Mesenchymal stem cell (in vitro differentiated cells and primary cell): Measurements from ENCODE around the gene PCDH1.

Experiments used
- DNase-seq: peaks from one replicate; pipeline ENCODE4 v3.0.0-alpha.2; 2013
- H2AFZ ChIP-seq: one replicate; pipeline ENCODE4 v1.6.1; 2013; ENCODE audit warnings: low read depth, mild to moderate bottlenecking, control low read depth, inconsistent platforms, low read length, moderate library complexity
- H2AK5ac ChIP-seq: 2 replicates; pipeline ENCODE4 v1.6.1; 2013; ENCODE audit warnings: low read length, moderate library complexity, mild to moderate bottlenecking, inconsistent platforms; ENCODE audit not compliant: severe bottlenecking
- H2BK120ac ChIP-seq: one replicate; pipeline ENCODE4 v1.6.1; 2013; ENCODE audit warnings: low read depth, mild to moderate bottlenecking, inconsistent platforms, low read length, moderate library complexity
- H2BK12ac ChIP-seq, 2 experiments: one replicate each; pipeline ENCODE4 v1.6.1; 2013; ENCODE audit warnings: inconsistent platforms in 2 of 2, low read length in 2 of 2, mild to moderate bottlenecking in 2 of 2, moderate library complexity in 2 of 2, control low read depth in 1 of 2
- H2BK15ac ChIP-seq: one replicate; pipeline ENCODE4 v1.6.1; 2013; ENCODE audit warnings: mild to moderate bottlenecking, low read depth, inconsistent platforms; ENCODE audit not compliant: poor library complexity, severe bottlenecking
- H2BK5ac ChIP-seq: 2 replicates; pipeline ENCODE4 v1.6.1; 2013; ENCODE audit warnings: low read depth, mild to moderate bottlenecking, low read length, control low read depth, inconsistent platforms; ENCODE audit not compliant: poor library complexity, severe bottlenecking
- H3K14ac ChIP-seq, 2 experiments: one replicate each; pipeline ENCODE4 v1.6.1; 2013; ENCODE audit warnings: inconsistent platforms in 2 of 2, low read length in 2 of 2, control low read depth in 1 of 2, mild to moderate bottlenecking in 1 of 2, moderate library complexity in 1 of 2
- H3K18ac ChIP-seq, 2 experiments: one replicate each; pipeline ENCODE4 v1.6.1; 2013; ENCODE audit warnings: inconsistent platforms in 2 of 2, low read length in 2 of 2, control low read depth in 1 of 2, low read depth in 1 of 2, mild to moderate bottlenecking in 1 of 2
- H3K23ac ChIP-seq, 2 experiments: one replicate each; pipeline ENCODE4 v1.6.1; 2013; ENCODE audit warnings: inconsistent platforms in 2 of 2, low read length in 2 of 2, mild to moderate bottlenecking in 2 of 2, moderate library complexity in 2 of 2, control low read depth in 1 of 2
- H3K27ac ChIP-seq: 2 replicates; pipeline ENCODE4 v1.5.1; 2013; ENCODE audit warnings: mild to moderate bottlenecking, moderate library complexity, low read length, control low read depth, inconsistent platforms; ENCODE audit not compliant: poor library complexity, severe bottlenecking
- H3K27me3 ChIP-seq, 2 experiments: 2 replicates each; pipeline versions ENCODE4 v1.6.1 to v1.7.0; 2013; ENCODE audit warnings: low read length in 2 of 2, mild to moderate bottlenecking in 2 of 2, moderate library complexity in 2 of 2, control low read depth in 1 of 2, inconsistent platforms in 1 of 2; ENCODE audit not compliant: control insufficient read depth in 1 of 2, insufficient read depth in 1 of 2
- H3K36me3 ChIP-seq, 2 experiments: 2 replicates each; pipeline versions ENCODE4 v1.6.1 to v1.7.0; 2013; ENCODE audit warnings: low read length in 2 of 2, control low read depth in 1 of 2, inconsistent platforms in 1 of 2, low read depth in 1 of 2, mild to moderate bottlenecking in 1 of 2; ENCODE audit not compliant: insufficient read depth in 2 of 2, control insufficient read depth in 1 of 2
- H3K4ac ChIP-seq, 2 experiments: one replicate each; pipeline ENCODE4 v1.6.1; 2013; ENCODE audit warnings: inconsistent platforms in 2 of 2, low read length in 2 of 2, mild to moderate bottlenecking in 2 of 2, moderate library complexity in 2 of 2, control low read depth in 1 of 2, low read depth in 1 of 2
- H3K4me1 ChIP-seq: 2 replicates; pipeline ENCODE4 v1.6.1; 2013; ENCODE audit warnings: low read depth, low read length, control low read depth; ENCODE audit not compliant: control insufficient read depth, insufficient read depth
- H3K4me2 ChIP-seq: 2 replicates; pipeline ENCODE4 v1.6.1; 2013; ENCODE audit warnings: low read length, mild to moderate bottlenecking, inconsistent platforms; ENCODE audit not compliant: poor library complexity, severe bottlenecking
- H3K4me3 ChIP-seq, 2 experiments: 2 replicates each; pipeline versions ENCODE4 v1.5.1 to v1.7.0; 2013; ENCODE audit warnings: low read length in 2 of 2, mild to moderate bottlenecking in 2 of 2, control low read depth in 1 of 2, low read depth in 1 of 2; ENCODE audit not compliant: insufficient read depth in 1 of 2
- H3K79me1 ChIP-seq: replicated peaks from 2 replicates; pipeline ENCODE4 v1.6.1; 2013; ENCODE audit warnings: mild to moderate bottlenecking, control low read depth, low read length, inconsistent platforms; ENCODE audit not compliant: poor library complexity, severe bottlenecking
- H3K9ac ChIP-seq: 2 replicates; pipeline ENCODE4 v1.7.0; 2013; ENCODE audit warnings: mild to moderate bottlenecking, low read length, moderate library complexity
- H3K9me3 ChIP-seq: 2 replicates; pipeline ENCODE4 v1.7.0; 2013; ENCODE audit warnings: mild to moderate bottlenecking, low read length; ENCODE audit not compliant: control insufficient read depth
- H4K8ac ChIP-seq: one replicate; pipeline ENCODE4 v1.6.1; 2013; ENCODE audit warnings: inconsistent platforms, mild to moderate bottlenecking, low read length, moderate library complexity
- H4K91ac ChIP-seq: one replicate; pipeline ENCODE4 v1.6.1; 2013; ENCODE audit warnings: mild to moderate bottlenecking, low read length, inconsistent platforms
- WGBS: methylation state at CpG from one replicate; pipeline ENCODE4 v1.1.7; 2013; ENCODE audit warnings: mixed read lengths; 5-methylcytosine and 5-hydroxymethylcytosine counted together

Gene PCDH1

DNA sequence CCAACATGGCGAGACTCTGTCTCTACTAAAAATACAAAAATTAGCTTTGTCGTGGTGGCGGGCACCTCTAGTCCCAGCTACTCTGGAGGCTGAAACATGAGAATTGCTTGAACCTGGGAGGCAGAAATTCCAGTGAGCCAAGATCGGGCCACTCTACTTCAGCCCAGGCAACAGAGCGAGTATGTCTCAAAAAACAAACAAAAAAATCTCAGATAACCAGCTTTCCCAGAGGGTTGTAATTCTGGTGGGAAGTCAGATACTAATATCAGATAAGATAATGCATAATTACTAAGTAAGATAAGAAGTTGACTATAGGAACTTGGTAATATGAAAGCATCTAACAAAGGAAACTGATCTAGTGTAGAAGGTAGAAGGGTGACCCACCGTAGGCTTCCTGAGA lies 60.6 kb downstream of the PCDH1 start:
- no peak overlapping the region for H2BK12ac ChIP-seq
- H2AFZ ChIP-seq: no peak overlapping the region
- no peak for DNase-seq
- H3K79me1 ChIP-seq: no peaks in the 10 kb centered on the region
- no peak overlapping the region for H3K18ac ChIP-seq
- no peak overlapping the region for H4K8ac ChIP-seq
- no peak overlapping the region for H4K91ac ChIP-seq
- no peak overlapping the region for H3K4me3 ChIP-seq
- no peak overlapping the region for H2AK5ac ChIP-seq
- peaks cover 51 to 67% of the 10 kb centered on the region in 2 experiments for H3K27me3 ChIP-seq
- H3K4me2 ChIP-seq: no peak overlapping the region
- H3K9ac ChIP-seq: no peak overlapping the region
- no peak overlapping the region for H3K4ac ChIP-seq
- H2BK120ac ChIP-seq: no peak overlapping the region
- H3K14ac ChIP-seq: no peak overlapping the region
- H3K27ac ChIP-seq: no peak overlapping the region
- H2BK15ac ChIP-seq: no peak overlapping the region
- no peaks in the 10 kb centered on the region for H3K4me1 ChIP-seq
- H3K9me3 ChIP-seq: no peaks in the 10 kb centered on the region
- H3K23ac ChIP-seq: no peak overlapping the region
- no peak overlapping the region for H2BK5ac ChIP-seq
- H3K36me3 ChIP-seq: no peaks in the 10 kb centered on the region
- 76% methylated on average over 4 of the region's 6 CpGs for WGBS

DNA sequence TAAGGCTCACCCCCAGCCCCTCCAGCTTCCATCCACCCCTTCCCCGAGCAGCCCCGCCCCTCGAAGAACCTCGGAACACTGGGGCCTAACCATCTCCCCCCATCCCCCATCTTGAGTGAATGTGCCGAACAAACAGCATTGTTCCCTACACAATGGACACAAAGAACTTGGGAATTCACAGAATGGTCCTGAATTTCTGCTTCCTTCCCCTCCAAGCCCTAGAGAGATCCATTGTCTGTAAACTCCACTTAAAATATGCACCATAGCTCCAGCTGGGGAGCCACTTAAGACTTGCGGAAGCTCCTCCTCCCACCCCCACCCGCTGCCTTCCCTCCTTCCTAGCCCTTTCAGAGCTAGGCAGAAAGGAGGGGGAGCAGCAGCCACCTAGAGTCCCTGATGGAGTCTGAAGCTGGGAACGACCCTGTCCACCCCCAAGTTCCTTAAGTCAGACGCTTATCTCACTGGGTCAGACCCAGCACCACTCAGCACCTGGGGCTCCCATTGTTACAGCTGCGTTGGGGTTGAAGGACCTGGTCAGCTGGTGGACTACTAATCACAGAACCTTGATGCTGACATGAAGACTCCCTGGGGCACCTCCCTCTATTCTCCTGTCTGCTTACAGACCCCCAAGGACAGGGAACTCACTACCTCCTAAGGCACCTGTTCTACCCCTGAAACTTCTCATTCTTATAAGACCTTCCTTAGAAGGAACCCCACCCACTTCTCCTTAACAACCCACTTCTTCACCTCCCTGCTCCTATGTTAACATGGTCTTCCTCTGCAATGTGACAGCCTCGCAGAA lies 61.4 kb downstream of the PCDH1 start:
- no peaks in the 10 kb centered on the region for H3K36me3 ChIP-seq
- no peak overlapping the region for H2AK5ac ChIP-seq
- H3K4ac ChIP-seq: no peak overlapping the region
- no peak overlapping the region for H2AFZ ChIP-seq
- no peaks in the 10 kb centered on the region for H3K79me1 ChIP-seq
- H2BK120ac ChIP-seq: no peak overlapping the region
- H2BK5ac ChIP-seq: no peak overlapping the region
- 32% methylated on average over 10 of the region's 11 CpGs for WGBS
- no peak overlapping the region for H3K18ac ChIP-seq
- no peak overlapping the region for H3K27ac ChIP-seq
- no peak overlapping the region for H2BK12ac ChIP-seq
- no peaks in the 10 kb centered on the region for H3K9me3 ChIP-seq
- H3K4me3 ChIP-seq: no peak overlapping the region
- H3K23ac ChIP-seq: no peak overlapping the region
- H3K9ac ChIP-seq: no peak overlapping the region
- no peak overlapping the region for H4K8ac ChIP-seq
- H4K91ac ChIP-seq: no peak overlapping the region
- H2BK15ac ChIP-seq: no peak overlapping the region
- H3K4me2 ChIP-seq: no peak overlapping the region
- H3K14ac ChIP-seq: no peak overlapping the region
- H3K27me3 ChIP-seq: peaks cover 59 to 68% of the 10 kb centered on the region in 2 experiments
- no peak for DNase-seq
- H3K4me1 ChIP-seq: peaks cover 2% of the 10 kb centered on the region

DNA sequence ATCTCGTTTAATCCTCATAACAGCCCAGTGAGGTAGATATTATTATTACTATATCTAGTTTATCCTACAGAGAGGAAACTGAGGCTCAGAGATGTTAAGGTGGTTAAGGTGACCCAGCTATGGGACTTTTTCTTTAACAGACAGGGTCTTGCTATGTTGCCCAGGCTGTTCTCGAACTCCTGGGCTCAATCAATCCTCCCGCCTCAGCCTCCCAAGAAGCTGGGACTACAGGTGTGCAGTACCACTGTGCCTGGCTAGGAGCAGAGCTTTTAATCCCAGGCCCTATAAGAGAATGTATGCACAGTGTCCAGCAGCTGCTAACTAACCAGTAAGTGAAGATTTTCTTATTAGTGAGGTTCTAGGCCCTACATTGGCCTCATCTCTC lies 62.4 kb downstream of the PCDH1 start:
- H2AK5ac ChIP-seq: no peak overlapping the region
- no peaks in the 10 kb centered on the region for H3K9me3 ChIP-seq
- no peak overlapping the region for H4K91ac ChIP-seq
- no peaks in the 10 kb centered on the region for H3K36me3 ChIP-seq
- no peak overlapping the region for H3K4me3 ChIP-seq
- 89% methylated on average over 2 of the region's 3 CpGs for WGBS
- no peak overlapping the region for H3K14ac ChIP-seq
- no peak overlapping the region for H3K27ac ChIP-seq
- H2BK5ac ChIP-seq: no peak overlapping the region
- no peak overlapping the region for H3K4ac ChIP-seq
- no peak overlapping the region for H2BK120ac ChIP-seq
- H3K18ac ChIP-seq: no peak overlapping the region
- H2BK12ac ChIP-seq: no peak overlapping the region
- H3K4me1 ChIP-seq: peaks cover 5% of the 10 kb centered on the region
- peaks cover 69 to 79% of the 10 kb centered on the region in 2 experiments for H3K27me3 ChIP-seq
- H3K4me2 ChIP-seq: no peak overlapping the region
- no peak for DNase-seq
- H3K23ac ChIP-seq: no peak overlapping the region
- H4K8ac ChIP-seq: no peak overlapping the region
- no peaks in the 10 kb centered on the region for H3K79me1 ChIP-seq
- H2AFZ ChIP-seq: no peak overlapping the region
- H3K9ac ChIP-seq: no peak overlapping the region
- no peak overlapping the region for H2BK15ac ChIP-seq

DNA sequence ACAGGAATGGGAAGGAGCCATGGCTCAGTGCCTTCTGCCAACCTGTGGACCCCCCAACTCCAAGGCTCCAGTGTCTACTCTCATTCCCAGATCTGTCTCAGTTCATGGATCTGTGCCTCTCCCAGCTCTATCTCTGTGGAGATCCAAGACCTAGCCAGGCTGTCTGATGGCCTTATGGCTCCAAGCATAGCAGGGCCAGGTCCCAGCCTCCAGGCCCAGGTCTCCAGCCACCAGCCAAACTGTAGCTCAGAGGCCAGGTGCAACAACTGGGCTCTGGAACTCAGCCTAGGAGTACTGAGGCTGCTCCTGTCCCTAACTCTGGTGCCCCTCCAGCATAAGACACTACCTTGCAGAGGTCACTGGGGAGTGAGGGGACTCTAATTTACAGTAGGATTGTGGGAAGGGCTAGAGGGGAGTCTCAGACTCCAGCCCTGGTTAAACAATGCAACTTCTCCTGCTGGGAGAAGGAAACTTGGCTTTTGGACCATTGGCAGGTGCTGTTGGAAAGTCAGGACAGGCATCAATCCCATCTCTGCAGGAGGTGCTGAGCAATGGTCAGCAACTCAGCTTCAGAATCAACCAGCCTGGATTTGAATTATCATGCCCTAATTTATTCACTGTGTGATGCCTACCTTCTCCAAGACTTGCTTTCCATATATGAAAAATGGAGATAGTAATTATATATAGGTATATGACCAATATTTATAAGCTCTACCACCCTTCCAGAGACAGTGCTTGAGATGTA lies 63.0 kb downstream of the PCDH1 start:
- no peak overlapping the region for H4K91ac ChIP-seq
- no peak overlapping the region for H2AK5ac ChIP-seq
- no peak overlapping the region for H2BK120ac ChIP-seq
- H3K18ac ChIP-seq: no peak overlapping the region
- peaks cover 75 to 81% of the 10 kb centered on the region in 2 experiments for H3K27me3 ChIP-seq
- peaks cover 5% of the 10 kb centered on the region for H3K4me1 ChIP-seq
- H3K4me3 ChIP-seq: no peak overlapping the region
- H3K36me3 ChIP-seq: no peaks in the 10 kb centered on the region
- H3K23ac ChIP-seq: no peak overlapping the region
- no peak for DNase-seq
- no peak overlapping the region for H2BK5ac ChIP-seq
- H2BK12ac ChIP-seq: no peak overlapping the region
- no peak overlapping the region for H2AFZ ChIP-seq
- H4K8ac ChIP-seq: no peak overlapping the region
- H3K27ac ChIP-seq: no peak overlapping the region
- no peak overlapping the region for H2BK15ac ChIP-seq
- no peaks in the 10 kb centered on the region for H3K9me3 ChIP-seq
- no peak overlapping the region for H3K9ac ChIP-seq
- H3K4me2 ChIP-seq: no peak overlapping the region
- H3K14ac ChIP-seq: no peak overlapping the region
- no peaks in the 10 kb centered on the region for H3K79me1 ChIP-seq
- no peak overlapping the region for H3K4ac ChIP-seq
